RWPE1 (cell line): ENCODE results near the gene ATP5F1A.
A peak's percentile ranks its signal among the peaks of the same experiment; 100 is the strongest.
"Not testable (repeated sequence)": the region's sequence is repeated elsewhere in the genome, so short reads cannot be mapped to it uniquely, and the experiment has no call there.

Experiments used
- CTCF ChIA-PET: fragments of 350-600 bp; sonication (Branson Sonifier 250); formaldehyde crosslinking; extraction: SDS; loops from one replicate; lab custom pipeline; 2021; lab: Yijun Ruan, JAX
- POLR2A ChIA-PET: fragments of 400-600 bp; formaldehyde crosslinking; extraction: SDS; loops from one replicate; lab custom pipeline; 2020; ENCODE audit warnings: antibody characterized with exemption; ENCODE audit not compliant: low non-redundant PET; lab: Yijun Ruan, JAX
- DNase-seq: peaks from one replicate; pipeline ENCODE4 v3.0.0; 2012; ENCODE audit warnings: low spot score
- H3K27ac ChIP-seq: fragments of 450-650 bp; 2 replicates; pipeline ENCODE4 v1.5.1; 2017
- TF ChIP-seq, protein P1 (sequence below): fragments of 450-650 bp; conservative IDR thresholded peaks from 2 replicates; pipeline ENCODE4 v1.5.1; 2017; ENCODE audit warnings: low read depth, mild to moderate bottlenecking

Gene ATP5F1A

DNA sequence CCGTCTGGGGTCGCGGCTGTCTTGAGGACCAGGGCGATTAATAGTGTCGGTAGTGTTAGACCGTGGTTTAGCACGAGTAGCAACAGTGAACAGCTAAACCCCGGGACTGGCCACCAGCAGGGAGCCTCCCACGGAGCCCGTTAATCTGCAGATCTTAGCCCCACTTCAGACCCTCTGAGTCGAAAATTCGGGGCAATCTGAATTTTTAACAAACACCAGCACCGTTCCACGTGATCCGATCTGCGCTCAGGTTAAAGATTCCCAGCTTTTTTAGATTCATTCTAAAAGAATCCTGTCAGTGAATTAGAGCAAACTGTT, 479 bp upstream of the ATP5F1A start:
- no peak for DNase-seq
- POLR2A ChIA-PET = interaction anchor here (0.8 kb wide), 1 partner anchor 161 kb away, joined by 5 read pairs; no protein-coding TSS in a partner anchor
- peak overlapping the region; percentile 89 for H3K27ac ChIP-seq
- TF ChIP-seq, protein P1, sequence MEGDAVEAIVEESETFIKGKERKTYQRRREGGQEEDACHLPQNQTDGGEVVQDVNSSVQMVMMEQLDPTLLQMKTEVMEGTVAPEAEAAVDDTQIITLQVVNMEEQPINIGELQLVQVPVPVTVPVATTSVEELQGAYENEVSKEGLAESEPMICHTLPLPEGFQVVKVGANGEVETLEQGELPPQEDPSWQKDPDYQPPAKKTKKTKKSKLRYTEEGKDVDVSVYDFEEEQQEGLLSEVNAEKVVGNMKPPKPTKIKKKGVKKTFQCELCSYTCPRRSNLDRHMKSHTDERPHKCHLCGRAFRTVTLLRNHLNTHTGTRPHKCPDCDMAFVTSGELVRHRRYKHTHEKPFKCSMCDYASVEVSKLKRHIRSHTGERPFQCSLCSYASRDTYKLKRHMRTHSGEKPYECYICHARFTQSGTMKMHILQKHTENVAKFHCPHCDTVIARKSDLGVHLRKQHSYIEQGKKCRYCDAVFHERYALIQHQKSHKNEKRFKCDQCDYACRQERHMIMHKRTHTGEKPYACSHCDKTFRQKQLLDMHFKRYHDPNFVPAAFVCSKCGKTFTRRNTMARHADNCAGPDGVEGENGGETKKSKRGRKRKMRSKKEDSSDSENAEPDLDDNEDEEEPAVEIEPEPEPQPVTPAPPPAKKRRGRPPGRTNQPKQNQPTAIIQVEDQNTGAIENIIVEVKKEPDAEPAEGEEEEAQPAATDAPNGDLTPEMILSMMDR = no peak
- CTCF ChIA-PET = no interaction called here

DNA sequence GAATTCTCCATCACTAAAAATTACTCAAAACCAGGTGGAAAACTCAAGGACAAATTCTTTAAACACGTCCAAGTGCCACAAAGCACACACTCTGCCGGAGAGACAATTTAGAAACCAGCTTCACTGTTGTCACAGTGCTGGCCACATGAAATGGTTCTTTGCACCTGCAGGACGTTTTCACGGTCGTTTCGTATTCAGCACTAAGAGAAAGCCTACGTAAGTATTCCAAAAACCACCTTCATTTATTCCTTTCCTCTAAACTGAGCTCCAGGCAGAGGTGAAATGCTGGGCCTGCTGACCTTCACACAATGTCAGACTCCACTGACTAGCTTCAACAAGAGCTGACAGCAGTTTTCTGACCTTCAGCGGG, 680 bp downstream of the ATP5F1A start:
- no peak for DNase-seq
- TF ChIP-seq, protein P1 = no peak
- CTCF ChIA-PET = interaction anchor here (0.8 kb wide), 1 partner anchor 31 kb away, joined by 3 read pairs; no protein-coding TSS in a partner anchor
- H3K27ac ChIP-seq = peak overlapping the region; percentile 89
- POLR2A ChIA-PET = interaction anchor here (0.7 kb wide), 1 partner anchor 175 kb away, joined by 12 read pairs; no protein-coding TSS in a partner anchor

DNA sequence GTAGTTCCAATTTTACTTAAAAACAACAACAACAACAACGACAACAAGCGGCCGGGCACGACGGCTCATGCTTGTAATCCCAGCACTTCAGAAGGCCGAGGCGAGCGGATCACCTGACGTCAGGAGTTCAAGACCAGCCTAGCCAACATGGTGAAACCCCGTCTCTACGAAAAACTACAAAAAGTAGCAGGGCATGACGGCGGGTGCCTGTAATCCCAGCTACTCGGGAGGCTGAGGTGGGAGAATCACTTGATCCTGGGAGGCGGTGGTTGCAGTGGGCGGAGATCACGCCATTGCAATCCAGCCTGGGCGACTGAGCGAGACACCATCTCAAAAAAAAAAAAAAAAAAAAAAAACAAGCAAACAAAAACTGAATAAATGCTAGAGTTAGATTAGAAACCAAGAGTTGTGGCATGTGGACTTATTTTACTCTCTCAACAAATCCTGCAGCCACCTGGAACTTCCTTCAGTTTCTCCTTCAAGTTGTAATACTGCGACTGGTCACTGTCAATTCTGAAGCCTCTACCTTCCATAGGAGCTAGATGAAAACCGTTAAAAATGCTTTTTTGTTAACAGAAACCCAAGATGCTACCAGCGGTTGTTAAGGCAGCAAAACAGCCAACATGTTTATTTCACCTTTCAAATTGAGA, 1.3 kb downstream of the ATP5F1A start:
- TF ChIP-seq, protein P1 = no peak
- peak overlapping the region; percentile 30; the same call in 1 of the 2 replicates for H3K27ac ChIP-seq
- POLR2A ChIA-PET = interaction anchor here (0.7 kb wide), 1 partner anchor 175 kb away, joined by 12 read pairs; no protein-coding TSS in a partner anchor
- CTCF ChIA-PET = no interaction called here
- DNase-seq = no peak

DNA sequence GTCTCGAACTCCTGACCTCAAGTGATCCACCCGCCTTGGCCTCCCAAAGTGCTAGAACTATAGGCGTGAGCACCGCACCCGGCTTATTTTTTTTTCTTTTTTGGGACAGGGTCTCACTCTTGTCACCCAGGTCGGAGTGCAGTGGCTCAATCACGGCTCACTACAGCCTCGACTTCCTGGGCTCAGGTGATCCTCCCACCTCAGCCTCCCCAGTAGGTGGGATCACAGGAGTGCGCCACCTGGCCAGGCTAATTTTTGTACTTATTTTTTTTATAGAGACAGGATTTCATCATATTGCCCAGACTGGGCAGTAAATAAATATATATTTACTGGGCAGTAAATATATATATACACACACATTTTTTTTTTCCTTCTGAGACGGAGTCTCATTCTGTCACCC, 2.6 kb downstream of the ATP5F1A start:
- POLR2A ChIA-PET = no interaction called here
- H3K27ac ChIP-seq = peak overlapping the region; percentile 30; the same call in 1 of the 2 replicates

DNA sequence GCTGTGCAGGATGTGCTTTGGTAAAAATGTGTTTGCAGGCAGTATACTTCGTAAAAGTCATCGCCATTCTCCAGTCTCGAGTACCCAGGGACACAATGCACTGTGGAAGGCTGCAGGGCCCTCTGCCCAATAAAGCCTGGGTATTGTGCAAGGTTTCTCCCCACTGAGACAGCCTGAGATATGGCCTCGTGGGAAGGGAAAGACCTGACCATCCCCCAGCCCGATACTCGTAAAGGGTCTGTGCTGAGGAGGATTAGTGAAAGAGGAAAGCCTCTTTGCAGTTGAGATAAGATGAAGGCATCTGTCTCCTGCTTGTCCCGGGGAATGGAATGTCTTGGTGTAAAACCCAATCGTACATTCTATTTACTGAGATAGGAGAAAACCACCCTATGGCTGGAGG, 9.6 kb downstream of the ATP5F1A start:
- POLR2A ChIA-PET, CTCF ChIA-PET, H3K27ac ChIP-seq: not testable (repeated sequence)

More for the DNA sequence above, 2.6 kb downstream of the ATP5F1A start:
- DNase-seq = no peak
- TF ChIP-seq, protein P1 = no peak
- CTCF ChIA-PET = no interaction called here

DNA sequence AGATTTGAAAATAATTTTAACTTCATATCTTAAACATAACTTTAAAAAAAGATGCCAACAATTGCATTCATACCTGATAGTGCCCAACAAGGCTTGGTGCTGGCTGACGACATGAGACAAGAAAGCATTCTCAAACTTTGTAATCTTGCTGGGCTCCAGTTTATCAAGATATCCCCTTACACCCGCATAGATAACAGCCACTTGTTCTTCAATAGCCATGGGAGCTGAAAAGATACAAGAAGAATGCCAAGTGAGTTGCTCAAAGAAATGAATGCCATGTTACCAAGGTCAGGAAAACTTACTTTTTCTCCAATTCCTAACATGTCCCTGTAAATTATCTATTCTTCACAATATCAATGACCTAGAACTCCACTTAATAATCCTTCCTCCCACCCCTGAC, 13.7 kb downstream of the ATP5F1A start:
- TF ChIP-seq, protein P1 = no peak
- POLR2A ChIA-PET = no interaction called here
- CTCF ChIA-PET = interaction anchor here (0.7 kb wide), 1 partner anchor 174 kb away, joined by 5 read pairs; no protein-coding TSS in a partner anchor
- DNase-seq = no peak
- H3K27ac ChIP-seq = no peak overlapping the region

More for the DNA sequence above, 9.6 kb downstream of the ATP5F1A start:
- DNase-seq = not testable (repeated sequence)

DNA sequence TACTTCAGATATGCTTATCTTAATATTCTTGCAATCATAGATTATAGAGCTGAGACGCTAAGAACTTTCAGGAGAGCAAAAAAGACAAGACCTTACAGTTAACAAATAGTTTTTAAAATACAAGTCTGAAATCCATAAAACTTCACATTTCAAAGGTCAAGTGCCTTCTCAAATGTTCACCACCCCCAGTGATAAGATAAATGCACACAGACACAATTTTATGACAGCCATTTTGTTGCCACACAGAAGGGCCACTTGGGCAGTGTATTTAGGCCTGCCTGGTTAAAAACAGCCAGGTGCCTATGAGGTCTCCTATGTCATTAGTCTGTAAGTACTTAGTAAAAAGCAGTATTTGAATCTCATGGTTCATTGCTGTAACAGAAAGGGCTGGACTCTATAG, 17.9 kb downstream of the ATP5F1A start:
- CTCF ChIA-PET = no interaction called here
- H3K27ac ChIP-seq = no peak overlapping the region
- no peak for DNase-seq
- POLR2A ChIA-PET = interaction anchor here (0.6 kb wide), 1 partner anchor 11 kb away, joined by 3 read pairs; no protein-coding TSS in a partner anchor
- TF ChIP-seq, protein P1 = no peak
